ENCODE results near the gene CCDC63.

The CCDC63 gene

GRCh38 chr12:110919720-110920119, 72.9 kb downstream of the CCDC63 start:
- TF ChIP-seq CTCF (conservative IDR thresholded peaks at IDR 0.05) (no peak), ZFX (IDR thresholded peaks at IDR 0.05) (no peak)
- H3K27ac ChIP-seq: no peak overlapping the region

DNA sequence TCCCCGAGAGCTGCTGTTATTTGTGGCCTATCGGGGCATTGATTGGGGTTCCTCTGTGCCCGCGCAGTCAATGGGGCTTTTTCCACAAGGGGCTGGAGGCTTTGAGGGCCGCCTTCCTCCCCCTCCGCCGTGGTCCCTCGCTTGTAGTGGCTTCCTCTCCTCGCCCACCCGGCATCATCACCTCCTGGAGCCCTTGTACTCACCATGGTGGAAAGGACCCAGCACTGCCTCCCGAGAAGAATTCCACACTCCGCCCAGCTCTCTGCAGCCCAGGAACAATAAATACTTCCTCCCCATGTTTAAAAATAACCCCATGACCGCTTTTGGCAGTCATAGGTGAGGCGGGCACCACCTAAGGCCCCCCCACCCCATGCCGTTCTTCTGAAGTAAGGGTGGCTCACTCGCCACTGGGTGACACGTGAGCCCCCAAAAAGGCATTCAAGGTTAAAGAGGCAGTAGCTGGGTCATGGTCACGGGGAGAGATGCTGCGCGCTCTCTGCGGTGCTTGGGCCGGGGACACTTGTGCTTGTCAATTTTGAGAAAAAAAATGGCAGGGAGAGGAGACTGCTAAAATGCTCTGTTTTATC, 73.6 kb downstream of the CCDC63 start, which contains the start of gene MYL2:
MYL2 (minus strand) TSS at position 256 of the 587 bp plus-strand sequence; CDS start at position 206, 50 bp downstream.
- no peak for TF ChIP-seq ZFX (IDR thresholded peaks at IDR 0.05)
- TF ChIP-seq CTCF (conservative IDR thresholded peaks at IDR 0.05): no peak
- H3K27ac ChIP-seq: no peak within 1 kb of the TSS

- no peak for TF ChIP-seq CTCF (conservative IDR thresholded peaks at IDR 0.05)
- TF ChIP-seq ZFX (IDR thresholded peaks at IDR 0.05): no peak
- no peak overlapping the region for H3K27ac ChIP-seq
These were observed 74.5 kb downstream of the CCDC63 start for GRCh38 chr12:110921262-110921661.

DNA sequence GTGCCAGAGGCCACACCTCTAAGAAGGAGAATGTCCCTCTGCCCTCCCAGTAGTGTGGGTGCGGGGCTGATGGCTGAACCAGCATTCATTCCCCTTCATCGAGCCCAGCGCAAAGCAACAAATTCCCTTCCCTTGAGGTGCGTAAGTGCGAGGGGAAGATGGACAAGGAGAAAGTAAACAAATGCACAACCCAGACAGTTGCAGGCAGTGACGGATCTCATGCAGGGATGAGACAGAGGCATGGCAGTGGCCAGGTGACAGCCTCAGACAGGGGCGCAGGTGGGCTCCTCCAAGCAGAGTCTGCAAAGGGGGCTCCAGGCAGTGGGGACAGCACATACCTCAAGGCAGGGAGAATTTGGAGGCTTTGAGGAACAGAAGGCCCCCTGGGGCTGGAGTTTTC, 75.9 kb downstream of the CCDC63 start:
- TF ChIP-seq CTCF (conservative IDR thresholded peaks at IDR 0.05) (no peak), ZFX (IDR thresholded peaks at IDR 0.05) (no peak)
- no peak overlapping the region for H3K27ac ChIP-seq

DNA sequence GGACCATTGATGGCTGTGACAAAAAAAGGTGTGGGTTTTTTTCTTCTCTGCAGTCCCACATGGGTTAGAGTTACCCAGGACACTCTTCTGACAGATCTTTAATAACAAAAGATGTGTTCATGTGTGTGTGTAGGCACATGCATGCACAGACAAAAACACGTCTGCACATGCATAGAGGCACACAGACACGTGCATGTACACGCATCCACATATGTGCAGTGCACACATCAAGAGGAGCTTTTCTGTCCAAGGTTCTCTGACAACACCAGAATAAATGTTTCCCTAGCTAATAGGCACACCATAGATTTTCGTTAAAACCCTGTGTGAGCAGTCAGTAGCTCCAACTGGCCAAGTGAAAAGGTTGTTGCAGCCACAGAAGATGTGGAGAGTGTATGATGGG, 76.4 kb downstream of the CCDC63 start:
- no peak for TF ChIP-seq ZFX (IDR thresholded peaks at IDR 0.05)
- H3K27ac ChIP-seq: no peak overlapping the region

DNA sequence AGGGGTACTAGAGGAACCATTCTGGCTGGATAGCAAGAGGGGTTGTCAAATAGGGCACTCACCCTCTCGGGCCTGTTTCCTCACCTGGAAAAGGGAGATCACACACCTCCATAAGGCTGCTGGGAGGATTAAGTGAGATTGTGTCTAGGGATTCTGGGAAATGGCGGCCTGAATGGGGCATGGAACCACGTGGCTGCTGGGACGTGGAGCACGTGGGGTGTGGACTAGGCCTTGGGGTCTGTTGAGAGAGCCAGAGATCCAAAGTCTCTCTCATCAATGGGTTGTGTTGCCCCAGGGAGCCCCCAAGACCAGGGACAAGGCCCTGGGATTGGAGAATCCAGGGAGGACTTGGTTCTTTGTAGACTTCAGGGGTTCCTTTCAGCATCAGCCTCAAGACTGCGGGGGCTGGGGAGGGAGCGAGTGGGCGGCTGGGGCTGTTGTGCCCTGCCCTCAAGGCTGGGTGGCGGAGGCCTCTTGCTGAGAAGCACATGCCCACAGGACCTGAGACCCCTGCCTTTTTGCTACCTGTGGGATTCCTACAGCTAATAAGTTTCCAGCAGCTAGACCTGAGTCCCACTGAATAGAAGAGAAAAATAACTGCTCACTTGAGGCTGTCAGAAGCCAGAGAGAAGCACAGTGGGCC, 77.0 kb downstream of the CCDC63 start:
- H3K27ac ChIP-seq: no peak overlapping the region
- TF ChIP-seq CTCF (conservative IDR thresholded peaks at IDR 0.05) (no peak), ZFX (IDR thresholded peaks at IDR 0.05) (no peak)

GRCh38 chr12:110927546-110927945, 80.8 kb downstream of the CCDC63 start:
- no peak for TF ChIP-seq ZFX (IDR thresholded peaks at IDR 0.05)
- TF ChIP-seq CTCF (conservative IDR thresholded peaks at IDR 0.05): no peak
- H3K27ac ChIP-seq: no peak overlapping the region

GRCh38 chr12:110928700-110929099, 81.9 kb downstream of the CCDC63 start:
- TF ChIP-seq CTCF (conservative IDR thresholded peaks at IDR 0.05) (no peak), ZFX (IDR thresholded peaks at IDR 0.05) (no peak)
- H3K27ac ChIP-seq: no peak overlapping the region

Measured in C4-2B (cell line).